GM12878 (cell line): ENCODE results near the gene C10orf88. TPM values are rescaled to one million over a fixed set of nuclear protein-coding genes. Genes with fewer than 3 reads are reported as not detected.

Experiments
- CHD4 ChIP-seq: fragments of 200-600 bp; sonication (generic); IDR thresholded peaks from 2 replicates; pipeline ENCODE4 v1.6.1; 2016; ENCODE audit warnings: mild to moderate bottlenecking
- EED ChIP-seq: sonication (generic); IDR thresholded peaks from 2 replicates; pipeline ENCODE4 v1.6.1; 2016; ENCODE audit warnings: antibody characterized with exemption, low read depth
- EGR1 ChIP-seq, 2 experiments: IDR thresholded peaks; 1 replicate in 1 of 2; 2 replicates in 1 of 2; pipeline ENCODE4 v1.6.1; 2011 to 2012; ENCODE audit warnings: low read depth in 2 of 2, low read length in 2 of 2, borderline replicate concordance in 1 of 2, mild to moderate bottlenecking in 1 of 2, moderate library complexity in 1 of 2
- FOS ChIP-seq: IDR thresholded peaks from 3 replicates; pipeline ENCODE4 v1.6.1; 2011; ENCODE audit warnings: borderline replicate concordance; ENCODE audit not compliant: insufficient read length; ENCODE audit errors: extremely low read depth
- GABPA ChIP-seq: IDR thresholded peaks from 2 replicates; pipeline ENCODE4 v1.6.1; 2014; ENCODE audit warnings: antibody characterized with exemption, low read depth, mild to moderate bottlenecking, inconsistent platforms
- GATAD2B ChIP-seq: fragments of 450-650 bp; conservative IDR thresholded peaks from 2 replicates; pipeline ENCODE4 v1.6.1; 2017; ENCODE audit warnings: low read depth, mild to moderate bottlenecking, moderate library complexity
- HCFC1 ChIP-seq: fragments of 150-350 bp; IDR thresholded peaks from 2 replicates; pipeline ENCODE4 v1.6.1; 2014; ENCODE audit warnings: low read length
- HDGF ChIP-seq: fragments of 450-650 bp; IDR thresholded peaks from 2 replicates; pipeline ENCODE4 v1.6.1; 2016; ENCODE audit warnings: antibody characterized with exemption
- JUNB ChIP-seq: IDR thresholded peaks from 2 replicates; pipeline ENCODE4 v1.6.1; 2016; ENCODE audit warnings: antibody characterized with exemption, mild to moderate bottlenecking
- KAT2A ChIP-seq: conservative IDR thresholded peaks from 2 replicates; pipeline ENCODE4 v1.6.1; 2011; ENCODE audit warnings: low read depth, low read length; ENCODE audit not compliant: control insufficient read depth
- KDM1A ChIP-seq: fragments of 200-600 bp; sonication (generic); IDR thresholded peaks from 2 replicates; pipeline ENCODE4 v1.6.1; 2016; ENCODE audit warnings: borderline replicate concordance
- MTA2 ChIP-seq: fragments of 450-650 bp; IDR thresholded peaks from 2 replicates; pipeline ENCODE4 v1.6.1; 2016; ENCODE audit warnings: low read depth, mild to moderate bottlenecking, moderate library complexity
- MYB ChIP-seq: fragments of 150-350 bp; IDR thresholded peaks from 2 replicates; pipeline ENCODE4 v1.6.1; 2014; ENCODE audit warnings: mild to moderate bottlenecking, low read depth, low read length, borderline replicate concordance
- NFIC ChIP-seq: IDR thresholded peaks from 2 replicates; pipeline ENCODE4 v1.6.1; 2012; ENCODE audit warnings: low read depth, mild to moderate bottlenecking, inconsistent platforms, low read length, moderate library complexity
- NR2C2 ChIP-seq: IDR thresholded peaks from 2 replicates; pipeline ENCODE4 v1.6.1; 2011; ENCODE audit warnings: borderline replicate concordance, low read depth; ENCODE audit not compliant: control insufficient read depth, insufficient read length
- SMAD5 ChIP-seq: IDR thresholded peaks from 2 replicates; pipeline ENCODE4 v1.6.1; 2016; ENCODE audit warnings: antibody characterized with exemption, low read depth
- SPI1 ChIP-seq: IDR thresholded peaks from 2 replicates; pipeline ENCODE4 v1.6.1; 2011; ENCODE audit warnings: low read depth, mild to moderate bottlenecking, low read length, moderate library complexity, borderline replicate concordance; ENCODE audit not compliant: insufficient read depth
- SRF ChIP-seq, 2 experiments: IDR thresholded peaks; 2 replicates each; pipeline ENCODE4 v1.6.1; 2011; ENCODE audit warnings: low read depth in 2 of 2, low read length in 2 of 2, mild to moderate bottlenecking in 1 of 2, moderate library complexity in 1 of 2
- SUPT20H ChIP-seq: IDR thresholded peaks from 2 replicates; pipeline ENCODE4 v1.6.1; 2011; ENCODE audit warnings: low read depth, mild to moderate bottlenecking, low read length, moderate library complexity, borderline replicate concordance; ENCODE audit not compliant: control insufficient read depth
- USF1 ChIP-seq: IDR thresholded peaks from 2 replicates; pipeline ENCODE4 v1.6.1; 2011; ENCODE audit warnings: borderline replicate concordance, low read depth, mild to moderate bottlenecking, moderate library complexity, mixed read lengths, low read length; ENCODE audit not compliant: insufficient read depth; ENCODE audit errors: extremely low read length
- ZNF24 ChIP-seq: fragments of 450-650 bp; IDR thresholded peaks from 2 replicates; pipeline ENCODE4 v1.6.1; 2017; ENCODE audit warnings: antibody characterized with exemption, mild to moderate bottlenecking
- ZSCAN29 ChIP-seq: fragments of 450-650 bp; IDR thresholded peaks from 2 replicates; pipeline ENCODE4 v1.6.1; 2017; ENCODE audit warnings: mild to moderate bottlenecking, moderate library complexity
- polyA plus RNA-seq, 11 experiments: library from polyadenylated mRNA; depleted of rRNA in 4 of 11; unstranded in 6 of 11; stranded (reverse) in 5 of 11; fragments of >200 nt; fragmentation: Nextera tagmentation in 4 of 11; fragmentation: Illumina TruSeq in 1 of 11; extraction: Ambion mirVana in 4 of 11; extraction: Trizol in 1 of 11; gene quantifications; 1 replicate in 1 of 11; 2 replicates in 10 of 11; pipeline versions ENCODE4 v1.2.1 to v1.2.3, GENCODE V29; 2011 to 2016; ENCODE audit warnings: inconsistent platforms in 2 of 11, missing spikeins in 2 of 11, low read depth in 1 of 11
- total RNA-seq, 4 experiments: library from RNA; depleted of rRNA in 3 of 4; stranded (reverse); fragments of >200 nt in 3 of 4; fragmentation: Illumina TruSeq in 1 of 4; extraction: Trizol in 1 of 4; gene quantifications; 2 replicates each; pipeline versions ENCODE4 v1.2.1 to v1.2.3, GENCODE V29; 2013 to 2021
- TF ChIP-seq, protein P1 (sequence below): fragments of 450-650 bp; conservative IDR thresholded peaks from 2 replicates; pipeline ENCODE4 v1.6.1; 2017; ENCODE audit warnings: mild to moderate bottlenecking, moderate library complexity
- TF ChIP-seq, protein P2 (sequence below): IDR thresholded peaks from 2 replicates; pipeline ENCODE4 v1.6.1; 2011; ENCODE audit warnings: low read depth, mild to moderate bottlenecking, low read length, moderate library complexity, borderline replicate concordance; ENCODE audit errors: extremely low read depth
- TF ChIP-seq, protein P3 (sequence below): IDR thresholded peaks from 2 replicates; pipeline ENCODE4 v1.6.1; 2012; ENCODE audit warnings: low read depth, low read length, improper control_type of control experiment

Gene C10orf88
- total and polyA plus RNA-seq, 10 of the 15 experiments (the other 5 are each of a cell fraction or from before 2014, with no cell fraction given): 4.7 to 12.5 (median 8.5) TPM

DNA sequence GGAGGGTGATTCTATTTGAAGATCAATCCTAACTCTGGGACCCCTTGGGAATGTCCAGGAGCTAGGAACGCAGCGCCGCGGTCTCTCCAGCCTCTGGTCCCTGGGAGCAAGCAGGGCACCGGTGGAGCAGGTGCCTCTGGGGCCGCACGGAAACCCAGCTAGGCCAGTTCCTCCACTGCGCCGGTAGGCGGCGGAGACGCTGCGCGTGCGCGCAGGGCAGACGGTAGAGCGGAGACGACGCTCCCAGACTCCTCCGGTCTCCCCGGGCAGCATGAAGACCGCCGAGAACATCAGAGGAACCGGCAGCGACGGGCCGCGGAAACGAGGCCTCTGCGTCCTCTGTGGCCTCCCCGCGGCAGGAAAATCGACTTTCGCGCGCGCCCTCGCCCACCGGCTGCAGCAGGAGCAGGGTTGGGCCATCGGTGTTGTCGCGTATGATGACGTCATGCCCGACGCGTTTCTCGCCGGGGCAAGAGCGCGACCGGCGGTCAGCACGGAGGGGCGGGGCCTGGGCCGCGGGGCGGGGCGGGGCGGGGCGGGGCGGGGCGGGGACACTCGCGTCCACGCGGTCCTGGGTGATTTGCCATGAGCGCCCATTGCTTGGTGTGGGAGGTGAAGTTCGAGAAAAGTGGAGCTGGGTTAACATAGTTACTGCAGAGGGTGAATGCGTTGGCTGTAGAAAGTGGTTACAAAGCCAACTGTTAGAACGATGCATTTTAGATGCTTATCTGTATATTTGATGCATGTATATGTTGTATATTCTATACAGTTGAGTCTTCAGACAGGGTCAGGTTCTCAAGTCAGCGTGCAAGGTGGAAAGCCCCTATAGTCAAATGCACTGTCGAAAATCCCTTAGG lies 26.4 kb upstream of the C10orf88 start, which contains the start of gene PSTK (continued):
- TF ChIP-seq FOS (no peak), NFIC (no peak), SMAD5 (peak; percentile 56; the same call in 1 of the 2 replicates), EED (peak; percentile 49; the same call in 1 of the 2 replicates), MTA2 (no peak), ZNF24 (no peak), SRF (IDR thresholded peaks at IDR 0.05; ENCODE audit: low read depth in 2 of 2, low read length in 2 of 2) (peak in 1 of 2 experiments; percentile 80; a peak in 2 of 4 replicates), SPI1 (peak; percentile 19; the same call in 1 of the 2 replicates), GATAD2B (no peak; the same call in 1 of the 2 replicates), NR2C2 (no peak), EGR1 (IDR thresholded peaks at IDR 0.05; ENCODE audit: borderline replicate concordance in 1 of 2, low read depth in 2 of 2, low read length in 2 of 2) (no peak), SUPT20H (no peak), GABPA (no peak), KAT2A (no peak), JUNB (no peak), HDGF (peak; percentile 93), KDM1A (no peak), HCFC1 (peak; percentile 62; the same call in 1 of the 2 replicates), CHD4 (no peak), USF1 (no peak), MYB (no peak), ZSCAN29 (peak; percentile 88)
- TF ChIP-seq, protein P1, sequence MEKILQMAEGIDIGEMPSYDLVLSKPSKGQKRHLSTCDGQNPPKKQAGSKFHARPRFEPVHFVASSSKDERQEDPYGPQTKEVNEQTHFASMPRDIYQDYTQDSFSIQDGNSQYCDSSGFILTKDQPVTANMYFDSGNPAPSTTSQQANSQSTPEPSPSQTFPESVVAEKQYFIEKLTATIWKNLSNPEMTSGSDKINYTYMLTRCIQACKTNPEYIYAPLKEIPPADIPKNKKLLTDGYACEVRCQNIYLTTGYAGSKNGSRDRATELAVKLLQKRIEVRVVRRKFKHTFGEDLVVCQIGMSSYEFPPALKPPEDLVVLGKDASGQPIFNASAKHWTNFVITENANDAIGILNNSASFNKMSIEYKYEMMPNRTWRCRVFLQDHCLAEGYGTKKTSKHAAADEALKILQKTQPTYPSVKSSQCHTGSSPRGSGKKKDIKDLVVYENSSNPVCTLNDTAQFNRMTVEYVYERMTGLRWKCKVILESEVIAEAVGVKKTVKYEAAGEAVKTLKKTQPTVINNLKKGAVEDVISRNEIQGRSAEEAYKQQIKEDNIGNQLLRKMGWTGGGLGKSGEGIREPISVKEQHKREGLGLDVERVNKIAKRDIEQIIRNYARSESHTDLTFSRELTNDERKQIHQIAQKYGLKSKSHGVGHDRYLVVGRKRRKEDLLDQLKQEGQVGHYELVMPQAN: peak; percentile 85
- TF ChIP-seq, protein P2, sequence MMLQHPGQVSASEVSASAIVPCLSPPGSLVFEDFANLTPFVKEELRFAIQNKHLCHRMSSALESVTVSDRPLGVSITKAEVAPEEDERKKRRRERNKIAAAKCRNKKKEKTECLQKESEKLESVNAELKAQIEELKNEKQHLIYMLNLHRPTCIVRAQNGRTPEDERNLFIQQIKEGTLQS: peak; percentile 44; the same call in 1 of the 2 replicates
- TF ChIP-seq, protein P3, sequence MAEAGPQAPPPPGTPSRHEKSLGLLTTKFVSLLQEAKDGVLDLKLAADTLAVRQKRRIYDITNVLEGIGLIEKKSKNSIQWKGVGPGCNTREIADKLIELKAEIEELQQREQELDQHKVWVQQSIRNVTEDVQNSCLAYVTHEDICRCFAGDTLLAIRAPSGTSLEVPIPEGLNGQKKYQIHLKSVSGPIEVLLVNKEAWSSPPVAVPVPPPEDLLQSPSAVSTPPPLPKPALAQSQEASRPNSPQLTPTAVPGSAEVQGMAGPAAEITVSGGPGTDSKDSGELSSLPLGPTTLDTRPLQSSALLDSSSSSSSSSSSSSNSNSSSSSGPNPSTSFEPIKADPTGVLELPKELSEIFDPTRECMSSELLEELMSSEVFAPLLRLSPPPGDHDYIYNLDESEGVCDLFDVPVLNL: peak; percentile 76
